ENCODE measurements around the gene EYA2.

GRCh38 chr20:46851746-46852145 is 42.9 kb upstream of the EYA2 start:
- TF ChIP-seq CTCF (IDR thresholded peaks at IDR 0.05; ENCODE audit: extremely low read depth in 1 of 2, insufficient read depth in 1 of 2, low read depth in 1 of 2, low read length in 2 of 2) (no peak), POLR2AphosphoS5 (IDR thresholded peaks at IDR 0.05; ENCODE audit: insufficient read depth, low read depth, low read length) (no peak)

Measured in endothelial cell of umbilical vein (primary cell).